ENCODE results near the gene NPL. TPM values are rescaled to one million over a fixed set of nuclear protein-coding genes. Genes with fewer than 3 reads are reported as not detected.

The NPL gene
- total RNA-seq, 1 experiment from 2014 or later, result 6.9 TPM

GRCh38 chr1:182766050-182766449 is 23.5 kb upstream of the NPL start:
- Histone ChIP-seq H3K27me3 (replicated peaks; ENCODE audit: insufficient read depth, low read depth, low read length, poor library complexity) (no peaks in the 10 kb centered on the region), H3K4me3 (ENCODE audit: low read depth, low read length, poor library complexity, severe bottlenecking) (no peak overlapping the region), H3K27ac (ENCODE audit: low read depth, low read length, poor library complexity, severe bottlenecking) (no peak overlapping the region), H3K4me1 (ENCODE audit: insufficient read depth, low read length, poor library complexity, severe bottlenecking) (no peaks in the 10 kb centered on the region), H3K36me3 (ENCODE audit: insufficient read depth, low read length, poor library complexity, severe bottlenecking) (no peaks in the 10 kb centered on the region), H3K9me3 (ENCODE audit: low read depth, low read length, poor library complexity, severe bottlenecking) (no peaks in the 10 kb centered on the region)
- no TSS peak for BruUV-seq (replicated peaks)
- intact Hi-C loops (cut with micrococcal nuclease; ENCODE audit: unreplicated experiment), result no loop called here
- POLR2A ChIA-PET (ENCODE audit: low non-redundant PET), result no interaction called here
- CTCF ChIA-PET, result no interaction called here
- DNase-seq (ENCODE audit: low spot score), result no peak
- TF ChIP-seq CTCF (conservative IDR thresholded peaks at IDR 0.05; ENCODE audit: low read depth, low read length) (no peak), EZH2 (IDR thresholded peaks at IDR 0.05; ENCODE audit: borderline replicate concordance, low read depth, low read length, poor library complexity, severe bottlenecking) (no peak)

DNA sequence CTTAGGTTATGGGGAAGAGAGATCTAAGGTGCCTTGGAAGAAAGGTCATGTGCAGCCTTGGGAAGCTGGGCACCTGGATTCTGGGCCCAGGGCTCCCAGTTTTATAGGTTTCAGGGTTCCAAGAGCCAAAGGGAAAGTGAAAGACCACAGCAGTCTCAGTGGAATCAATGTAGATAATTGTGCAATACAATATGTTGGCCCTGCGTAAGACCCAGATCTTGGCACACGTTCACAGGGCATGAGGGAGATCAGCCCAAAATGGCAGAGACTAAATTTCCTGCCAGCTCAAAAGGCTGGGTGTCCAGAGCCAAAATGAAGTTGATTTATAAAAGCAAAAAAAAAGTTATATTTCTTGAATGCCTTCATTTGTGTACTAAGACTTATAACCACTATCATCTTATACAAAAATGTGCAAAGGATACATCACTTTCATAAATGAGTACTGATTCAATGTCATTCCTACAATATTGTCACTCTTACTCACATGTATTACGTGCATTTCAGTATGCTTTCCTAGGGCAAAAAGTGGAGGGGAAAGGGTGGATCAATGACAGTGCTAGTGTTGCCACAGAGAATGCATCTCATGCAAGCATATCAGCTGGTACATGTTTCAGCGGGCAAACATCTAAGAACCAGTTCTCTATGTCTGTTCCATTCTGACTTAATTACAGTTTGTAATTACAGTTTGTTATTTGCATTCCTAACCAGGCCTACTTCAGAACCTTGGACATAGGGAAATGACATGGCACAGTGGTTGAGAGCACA is 22.5 kb upstream of the NPL start:
- Histone ChIP-seq H3K4me3 (ENCODE audit: low read depth, low read length, poor library complexity, severe bottlenecking) (no peak overlapping the region), H3K9me3 (ENCODE audit: low read depth, low read length, poor library complexity, severe bottlenecking) (no peaks in the 10 kb centered on the region), H3K36me3 (ENCODE audit: insufficient read depth, low read length, poor library complexity, severe bottlenecking) (no peaks in the 10 kb centered on the region), H3K4me1 (ENCODE audit: insufficient read depth, low read length, poor library complexity, severe bottlenecking) (no peaks in the 10 kb centered on the region), H3K27ac (ENCODE audit: low read depth, low read length, poor library complexity, severe bottlenecking) (no peak overlapping the region), H3K27me3 (replicated peaks; ENCODE audit: insufficient read depth, low read depth, low read length, poor library complexity) (no peaks in the 10 kb centered on the region)
- BruUV-seq (replicated peaks), result no TSS peak
- CTCF ChIA-PET, result no interaction called here
- TF ChIP-seq EZH2 (IDR thresholded peaks at IDR 0.05; ENCODE audit: borderline replicate concordance, low read depth, low read length, poor library complexity, severe bottlenecking) (no peak), CTCF (conservative IDR thresholded peaks at IDR 0.05; ENCODE audit: low read depth, low read length) (no peak)
- no peak for DNase-seq (ENCODE audit: low spot score)
- POLR2A ChIA-PET (ENCODE audit: low non-redundant PET), result no interaction called here
- intact Hi-C loops (cut with micrococcal nuclease; ENCODE audit: unreplicated experiment), result no loop called here

GRCh38 chr1:182768963-182769362 is 20.6 kb upstream of the NPL start:
- POLR2A ChIA-PET (ENCODE audit: low non-redundant PET), result no interaction called here

More at GRCh38 chr1:182768963-182769362, 20.6 kb upstream of the NPL start:
- no TSS peak for BruUV-seq (replicated peaks)
- Histone ChIP-seq H3K4me3 (ENCODE audit: low read depth, low read length, poor library complexity, severe bottlenecking) (no peak overlapping the region), H3K9me3 (ENCODE audit: low read depth, low read length, poor library complexity, severe bottlenecking) (no peaks in the 10 kb centered on the region), H3K27ac (ENCODE audit: low read depth, low read length, poor library complexity, severe bottlenecking) (no peak overlapping the region), H3K27me3 (replicated peaks; ENCODE audit: insufficient read depth, low read depth, low read length, poor library complexity) (no peaks in the 10 kb centered on the region), H3K4me1 (ENCODE audit: insufficient read depth, low read length, poor library complexity, severe bottlenecking) (no peaks in the 10 kb centered on the region), H3K36me3 (ENCODE audit: insufficient read depth, low read length, poor library complexity, severe bottlenecking) (no peaks in the 10 kb centered on the region)
- DNase-seq (ENCODE audit: low spot score), result peak; percentile 31
- TF ChIP-seq EZH2 (IDR thresholded peaks at IDR 0.05; ENCODE audit: borderline replicate concordance, low read depth, low read length, poor library complexity, severe bottlenecking) (no peak), CTCF (conservative IDR thresholded peaks at IDR 0.05; ENCODE audit: low read depth, low read length) (no peak)
- intact Hi-C loops (cut with micrococcal nuclease; ENCODE audit: unreplicated experiment), result no loop called here
- CTCF ChIA-PET, result no interaction called here
